ENCODE results near the gene NAPSA. TPM values are rescaled to one million over a fixed set of nuclear protein-coding genes. Genes with fewer than 3 reads are reported as not detected.

The NAPSA gene
- total and polyA plus RNA-seq, 9 of the 15 experiments (the other 6 are each of a cell fraction or from before 2014, with no cell fraction given), result 0.25 to 1.9 (median 0.69) TPM

DNA sequence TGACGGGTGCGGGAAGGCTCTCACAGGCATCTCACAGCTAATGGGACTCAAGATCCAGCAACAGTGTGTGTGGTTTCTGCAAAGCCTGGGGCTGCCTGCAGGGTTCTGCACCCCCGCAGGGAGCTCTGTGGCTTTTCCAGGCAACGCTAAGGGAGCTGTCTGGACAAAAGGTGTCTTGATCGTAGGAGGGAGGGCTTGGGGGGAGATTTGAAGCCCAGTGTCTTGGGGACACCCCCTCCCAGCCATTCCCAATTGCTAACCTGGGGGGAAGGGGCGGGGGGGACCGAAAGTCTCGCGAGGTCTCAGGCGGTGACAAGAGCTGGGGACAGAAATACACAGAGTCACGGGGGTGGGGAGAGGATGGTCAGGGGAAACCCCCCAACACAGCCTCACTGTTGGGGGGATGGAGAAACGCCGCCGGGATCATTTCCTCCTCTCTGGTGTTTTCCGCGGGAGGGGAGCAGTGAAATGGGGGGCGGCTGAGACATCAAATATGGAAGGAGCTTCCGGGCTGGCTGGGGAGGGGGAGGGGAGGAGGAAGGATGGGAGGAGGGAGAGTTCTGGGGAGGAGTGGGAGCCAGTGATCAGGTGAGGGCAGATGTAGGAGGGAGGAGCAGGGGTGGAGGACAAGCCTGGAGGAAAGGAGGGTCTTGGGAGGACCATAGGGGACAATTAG is 49.5 kb downstream of the NAPSA start (continued):
- TF ChIP-seq, protein P1, sequence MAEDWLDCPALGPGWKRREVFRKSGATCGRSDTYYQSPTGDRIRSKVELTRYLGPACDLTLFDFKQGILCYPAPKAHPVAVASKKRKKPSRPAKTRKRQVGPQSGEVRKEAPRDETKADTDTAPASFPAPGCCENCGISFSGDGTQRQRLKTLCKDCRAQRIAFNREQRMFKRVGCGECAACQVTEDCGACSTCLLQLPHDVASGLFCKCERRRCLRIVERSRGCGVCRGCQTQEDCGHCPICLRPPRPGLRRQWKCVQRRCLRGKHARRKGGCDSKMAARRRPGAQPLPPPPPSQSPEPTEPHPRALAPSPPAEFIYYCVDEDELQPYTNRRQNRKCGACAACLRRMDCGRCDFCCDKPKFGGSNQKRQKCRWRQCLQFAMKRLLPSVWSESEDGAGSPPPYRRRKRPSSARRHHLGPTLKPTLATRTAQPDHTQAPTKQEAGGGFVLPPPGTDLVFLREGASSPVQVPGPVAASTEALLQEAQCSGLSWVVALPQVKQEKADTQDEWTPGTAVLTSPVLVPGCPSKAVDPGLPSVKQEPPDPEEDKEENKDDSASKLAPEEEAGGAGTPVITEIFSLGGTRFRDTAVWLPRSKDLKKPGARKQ (CRISPR knock-in tag; IDR thresholded peaks at IDR 0.05), result no peak
- no peak for TF ChIP-seq ZNF780A (CRISPR knock-in tag; IDR thresholded peaks at IDR 0.05)
- TF ChIP-seq, protein P2, sequence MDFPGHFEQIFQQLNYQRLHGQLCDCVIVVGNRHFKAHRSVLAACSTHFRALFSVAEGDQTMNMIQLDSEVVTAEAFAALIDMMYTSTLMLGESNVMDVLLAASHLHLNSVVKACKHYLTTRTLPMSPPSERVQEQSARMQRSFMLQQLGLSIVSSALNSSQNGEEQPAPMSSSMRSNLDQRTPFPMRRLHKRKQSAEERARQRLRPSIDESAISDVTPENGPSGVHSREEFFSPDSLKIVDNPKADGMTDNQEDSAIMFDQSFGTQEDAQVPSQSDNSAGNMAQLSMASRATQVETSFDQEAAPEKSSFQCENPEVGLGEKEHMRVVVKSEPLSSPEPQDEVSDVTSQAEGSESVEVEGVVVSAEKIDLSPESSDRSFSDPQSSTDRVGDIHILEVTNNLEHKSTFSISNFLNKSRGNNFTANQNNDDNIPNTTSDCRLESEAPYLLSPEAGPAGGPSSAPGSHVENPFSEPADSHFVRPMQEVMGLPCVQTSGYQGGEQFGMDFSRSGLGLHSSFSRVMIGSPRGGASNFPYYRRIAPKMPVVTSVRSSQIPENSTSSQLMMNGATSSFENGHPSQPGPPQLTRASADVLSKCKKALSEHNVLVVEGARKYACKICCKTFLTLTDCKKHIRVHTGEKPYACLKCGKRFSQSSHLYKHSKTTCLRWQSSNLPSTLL (IDR thresholded peaks at IDR 0.05), result no peak
- TF ChIP-seq, protein P3, sequence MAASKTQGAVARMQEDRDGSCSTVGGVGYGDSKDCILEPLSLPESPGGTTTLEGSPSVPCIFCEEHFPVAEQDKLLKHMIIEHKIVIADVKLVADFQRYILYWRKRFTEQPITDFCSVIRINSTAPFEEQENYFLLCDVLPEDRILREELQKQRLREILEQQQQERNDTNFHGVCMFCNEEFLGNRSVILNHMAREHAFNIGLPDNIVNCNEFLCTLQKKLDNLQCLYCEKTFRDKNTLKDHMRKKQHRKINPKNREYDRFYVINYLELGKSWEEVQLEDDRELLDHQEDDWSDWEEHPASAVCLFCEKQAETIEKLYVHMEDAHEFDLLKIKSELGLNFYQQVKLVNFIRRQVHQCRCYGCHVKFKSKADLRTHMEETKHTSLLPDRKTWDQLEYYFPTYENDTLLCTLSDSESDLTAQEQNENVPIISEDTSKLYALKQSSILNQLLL (CRISPR knock-in tag; IDR thresholded peaks at IDR 0.05; ENCODE audit: borderline replicate concordance), result no peak
- TF ChIP-seq, protein P4, sequence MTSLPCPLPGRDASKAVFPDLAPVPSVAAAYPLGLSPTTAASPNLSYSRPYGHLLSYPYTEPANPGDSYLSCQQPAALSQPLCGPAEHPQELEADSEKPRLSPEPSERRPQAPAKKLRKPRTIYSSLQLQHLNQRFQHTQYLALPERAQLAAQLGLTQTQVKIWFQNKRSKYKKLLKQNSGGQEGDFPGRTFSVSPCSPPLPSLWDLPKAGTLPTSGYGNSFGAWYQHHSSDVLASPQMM (CRISPR knock-in tag; IDR thresholded peaks at IDR 0.05), result no peak
- TF ChIP-seq ZNF695 (CRISPR knock-in tag; IDR thresholded peaks at IDR 0.05), result no peak
- TF ChIP-seq EP300 (IDR thresholded peaks at IDR 0.05; ENCODE audit: low read length), result no peak
- TF ChIP-seq ZNF3 (CRISPR knock-in tag; IDR thresholded peaks at IDR 0.05), result no peak
- no peak for TF ChIP-seq ZNF778 (CRISPR knock-in tag; IDR thresholded peaks at IDR 0.05)
- no peak for TF ChIP-seq TAF9B (IDR thresholded peaks at IDR 0.05; ENCODE audit: partially characterized antibody)
- TF ChIP-seq ZNF830 (CRISPR knock-in tag; IDR thresholded peaks at IDR 0.05), result no peak
- no peak for TF ChIP-seq MYNN (IDR thresholded peaks at IDR 0.05)
- no peak for TF ChIP-seq MYNN (CRISPR knock-in tag; IDR thresholded peaks at IDR 0.05)
- TF ChIP-seq SRSF7 (optimal IDR thresholded peaks at IDR 0.05; ENCODE audit: low read depth, low read length), result no peak
- no peak for TF ChIP-seq SPI1 (IDR thresholded peaks at IDR 0.05; ENCODE audit: borderline replicate concordance, low read depth, low read length)
- TF ChIP-seq POLR2AphosphoS2 (IDR thresholded peaks at IDR 0.05; ENCODE audit: low read length), result 0 out of 2 replicates have a peak, but pooled peaks have one; percentile 51
- TF ChIP-seq, protein P5, sequence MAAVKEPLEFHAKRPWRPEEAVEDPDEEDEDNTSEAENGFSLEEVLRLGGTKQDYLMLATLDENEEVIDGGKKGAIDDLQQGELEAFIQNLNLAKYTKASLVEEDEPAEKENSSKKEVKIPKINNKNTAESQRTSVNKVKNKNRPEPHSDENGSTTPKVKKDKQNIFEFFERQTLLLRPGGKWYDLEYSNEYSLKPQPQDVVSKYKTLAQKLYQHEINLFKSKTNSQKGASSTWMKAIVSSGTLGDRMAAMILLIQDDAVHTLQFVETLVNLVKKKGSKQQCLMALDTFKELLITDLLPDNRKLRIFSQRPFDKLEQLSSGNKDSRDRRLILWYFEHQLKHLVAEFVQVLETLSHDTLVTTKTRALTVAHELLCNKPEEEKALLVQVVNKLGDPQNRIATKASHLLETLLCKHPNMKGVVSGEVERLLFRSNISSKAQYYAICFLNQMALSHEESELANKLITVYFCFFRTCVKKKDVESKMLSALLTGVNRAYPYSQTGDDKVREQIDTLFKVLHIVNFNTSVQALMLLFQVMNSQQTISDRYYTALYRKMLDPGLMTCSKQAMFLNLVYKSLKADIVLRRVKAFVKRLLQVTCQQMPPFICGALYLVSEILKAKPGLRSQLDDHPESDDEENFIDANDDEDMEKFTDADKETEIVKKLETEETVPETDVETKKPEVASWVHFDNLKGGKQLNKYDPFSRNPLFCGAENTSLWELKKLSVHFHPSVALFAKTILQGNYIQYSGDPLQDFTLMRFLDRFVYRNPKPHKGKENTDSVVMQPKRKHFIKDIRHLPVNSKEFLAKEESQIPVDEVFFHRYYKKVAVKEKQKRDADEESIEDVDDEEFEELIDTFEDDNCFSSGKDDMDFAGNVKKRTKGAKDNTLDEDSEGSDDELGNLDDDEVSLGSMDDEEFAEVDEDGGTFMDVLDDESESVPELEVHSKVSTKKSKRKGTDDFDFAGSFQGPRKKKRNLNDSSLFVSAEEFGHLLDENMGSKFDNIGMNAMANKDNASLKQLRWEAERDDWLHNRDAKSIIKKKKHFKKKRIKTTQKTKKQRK (IDR thresholded peaks at IDR 0.05; ENCODE audit: borderline replicate concordance, low read depth, low read length), result no peak
- no peak for TF ChIP-seq CEBPG (CRISPR knock-in tag; IDR thresholded peaks at IDR 0.05)
- no peak for TF ChIP-seq CEBPG (tag; conservative IDR thresholded peaks at IDR 0.05 in 1 of 2, IDR thresholded peaks at IDR 0.05 in 1 of 2)
- TF ChIP-seq L3MBTL2 (IDR thresholded peaks at IDR 0.05), result no peak
- TF ChIP-seq ZNF717 (CRISPR knock-in tag; IDR thresholded peaks at IDR 0.05), result no peak

Measured in K562 (cell line).